Upper lobe of left lung (tissue), 4 donors: ENCODE results near the gene ANKRD11.

Experiments used
- EP300 ChIP-seq, 4 donors: sonication (generic); formaldehyde crosslinking; IDR thresholded peaks; one replicate each; pipeline ENCODE4 v1.5.1; 2017; ENCODE audit warnings: antibody characterized with exemption in 4 of 4, control low read depth in 2 of 4
- POLR2A ChIP-seq, 4 donors: fragments of 450-650 bp; IDR thresholded peaks; one replicate each; pipeline ENCODE4 v1.5.1; 2016 to 2017; ENCODE audit warnings: antibody characterized with exemption in 4 of 4, mild to moderate bottlenecking in 2 of 4
- TF ChIP-seq, protein P1 (sequence below), 6 experiments: fragments of 450-650 bp in 4 of 6; fragments of 200-600 bp in 2 of 6; sonication (generic) in 2 of 6; IDR thresholded peaks; one replicate each; pipeline ENCODE4 v1.5.1; 2016 to 2019; ENCODE audit warnings: antibody characterized with exemption in 6 of 6

- TF ChIP-seq, protein P1, sequence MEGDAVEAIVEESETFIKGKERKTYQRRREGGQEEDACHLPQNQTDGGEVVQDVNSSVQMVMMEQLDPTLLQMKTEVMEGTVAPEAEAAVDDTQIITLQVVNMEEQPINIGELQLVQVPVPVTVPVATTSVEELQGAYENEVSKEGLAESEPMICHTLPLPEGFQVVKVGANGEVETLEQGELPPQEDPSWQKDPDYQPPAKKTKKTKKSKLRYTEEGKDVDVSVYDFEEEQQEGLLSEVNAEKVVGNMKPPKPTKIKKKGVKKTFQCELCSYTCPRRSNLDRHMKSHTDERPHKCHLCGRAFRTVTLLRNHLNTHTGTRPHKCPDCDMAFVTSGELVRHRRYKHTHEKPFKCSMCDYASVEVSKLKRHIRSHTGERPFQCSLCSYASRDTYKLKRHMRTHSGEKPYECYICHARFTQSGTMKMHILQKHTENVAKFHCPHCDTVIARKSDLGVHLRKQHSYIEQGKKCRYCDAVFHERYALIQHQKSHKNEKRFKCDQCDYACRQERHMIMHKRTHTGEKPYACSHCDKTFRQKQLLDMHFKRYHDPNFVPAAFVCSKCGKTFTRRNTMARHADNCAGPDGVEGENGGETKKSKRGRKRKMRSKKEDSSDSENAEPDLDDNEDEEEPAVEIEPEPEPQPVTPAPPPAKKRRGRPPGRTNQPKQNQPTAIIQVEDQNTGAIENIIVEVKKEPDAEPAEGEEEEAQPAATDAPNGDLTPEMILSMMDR (IDR thresholded peaks at IDR 0.05) = no peak
- TF ChIP-seq POLR2A (IDR thresholded peaks at IDR 0.05) (no peak), EP300 (IDR thresholded peaks at IDR 0.05) (no peak)
Measured at GRCh38 chr16:89233678-89234490, 256.5 kb downstream of the ANKRD11 start.
